HG02642 (cell line): Measurements from ENCODE around the gene DMRTB1.

Experiments
- ATAC-seq: cut with Tn5 transposase; IDR thresholded peaks from one replicate; pipeline ENCODE4 v1.9.1; 2021; ENCODE audit warnings: mild to moderate bottlenecking; ENCODE audit not compliant: unreplicated experiment, poor library complexity

Gene DMRTB1

DNA sequence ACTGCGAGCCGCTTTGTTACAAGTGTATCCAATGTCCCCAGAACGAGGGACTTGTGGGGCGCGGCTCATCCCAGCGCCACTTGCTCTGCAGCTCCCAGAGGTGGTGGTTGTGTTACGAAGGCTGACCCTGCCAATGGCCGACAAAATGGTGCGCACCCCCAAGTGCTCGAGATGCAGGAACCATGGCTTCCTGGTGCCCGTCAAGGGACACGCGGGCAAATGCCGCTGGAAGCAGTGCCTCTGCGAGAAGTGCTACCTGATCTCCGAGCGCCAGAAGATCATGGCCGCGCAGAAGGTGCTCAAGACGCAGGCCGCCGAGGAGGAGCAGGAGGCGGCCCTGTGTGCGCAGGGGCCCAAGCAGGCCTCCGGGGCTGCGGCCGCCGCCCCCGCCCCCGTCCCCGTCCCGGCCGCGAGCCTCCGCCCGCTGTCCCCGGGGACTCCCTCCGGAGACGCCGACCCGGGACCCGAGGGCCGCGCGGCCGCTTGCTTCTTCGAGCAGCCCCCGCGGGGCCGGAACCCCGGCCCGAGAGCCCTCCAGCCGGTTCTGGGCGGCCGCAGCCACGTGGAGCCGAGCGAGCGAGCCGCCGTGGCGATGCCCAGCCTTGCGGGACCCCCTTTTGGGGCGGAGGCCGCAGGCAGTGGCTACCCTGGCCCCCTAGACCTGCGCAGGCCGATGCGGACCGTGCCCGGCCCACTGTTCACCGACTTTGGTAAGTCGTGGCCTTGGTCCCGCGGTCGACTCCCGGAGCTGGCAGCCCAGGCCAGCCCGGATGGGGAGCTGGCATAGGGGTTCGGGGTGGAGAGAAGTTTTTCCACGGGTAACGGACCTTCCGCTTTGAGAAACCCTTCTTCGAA is at the start of gene DMRTB1:
DMRTB1 (plus strand) TSS at position 79 of the 855 bp plus-strand sequence; CDS start at position 134, 55 bp downstream.
- no peak for ATAC-seq

DNA sequence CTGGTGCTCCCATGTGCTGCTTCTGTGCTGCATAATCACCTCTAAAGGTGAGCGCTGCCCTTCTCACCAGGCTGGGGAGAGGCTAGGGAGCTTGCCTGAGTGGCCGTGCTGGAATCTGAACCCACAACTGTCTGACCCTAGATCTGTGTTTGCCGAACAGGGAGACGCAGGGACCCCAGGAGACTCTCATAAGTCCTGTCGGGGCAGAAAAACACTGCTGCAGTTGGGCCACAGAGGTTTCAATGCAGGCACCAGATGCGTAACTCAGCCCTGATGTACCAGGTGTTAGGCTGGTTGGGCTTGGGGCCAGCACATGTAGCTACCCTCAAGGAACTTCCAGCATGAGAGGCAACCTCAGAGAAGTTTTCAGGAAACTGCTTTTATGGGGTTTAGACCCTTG is 49.5 kb upstream of the DMRTB1 start:
- no peak for ATAC-seq

- peak; percentile 35 for ATAC-seq
Observed at GRCh38 chr1:53410100-53410541, 49.1 kb upstream of the DMRTB1 start.

DNA sequence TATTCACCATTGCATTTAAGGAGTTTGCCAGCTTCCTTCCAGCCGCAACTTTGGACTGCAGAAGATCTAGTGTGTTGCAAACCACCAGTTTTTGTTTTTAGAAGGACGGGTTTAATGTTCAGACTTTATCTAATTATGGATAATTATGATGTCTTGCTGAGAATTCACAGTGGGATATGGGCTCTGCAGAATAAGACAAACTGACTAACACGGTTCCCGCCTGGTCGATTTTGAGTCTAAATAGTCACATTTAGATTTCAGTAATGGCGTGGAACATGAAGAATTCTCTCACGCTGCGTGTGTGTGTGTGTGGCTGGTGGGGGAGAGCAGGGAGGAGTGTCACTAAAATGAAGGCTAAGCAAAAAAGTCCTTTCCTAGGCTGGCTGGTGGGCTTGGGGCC is 48.5 kb upstream of the DMRTB1 start:
- no peak for ATAC-seq

GRCh38 chr1:53411541-53412152 is 47.6 kb upstream of the DMRTB1 start:
- no peak for ATAC-seq

DNA sequence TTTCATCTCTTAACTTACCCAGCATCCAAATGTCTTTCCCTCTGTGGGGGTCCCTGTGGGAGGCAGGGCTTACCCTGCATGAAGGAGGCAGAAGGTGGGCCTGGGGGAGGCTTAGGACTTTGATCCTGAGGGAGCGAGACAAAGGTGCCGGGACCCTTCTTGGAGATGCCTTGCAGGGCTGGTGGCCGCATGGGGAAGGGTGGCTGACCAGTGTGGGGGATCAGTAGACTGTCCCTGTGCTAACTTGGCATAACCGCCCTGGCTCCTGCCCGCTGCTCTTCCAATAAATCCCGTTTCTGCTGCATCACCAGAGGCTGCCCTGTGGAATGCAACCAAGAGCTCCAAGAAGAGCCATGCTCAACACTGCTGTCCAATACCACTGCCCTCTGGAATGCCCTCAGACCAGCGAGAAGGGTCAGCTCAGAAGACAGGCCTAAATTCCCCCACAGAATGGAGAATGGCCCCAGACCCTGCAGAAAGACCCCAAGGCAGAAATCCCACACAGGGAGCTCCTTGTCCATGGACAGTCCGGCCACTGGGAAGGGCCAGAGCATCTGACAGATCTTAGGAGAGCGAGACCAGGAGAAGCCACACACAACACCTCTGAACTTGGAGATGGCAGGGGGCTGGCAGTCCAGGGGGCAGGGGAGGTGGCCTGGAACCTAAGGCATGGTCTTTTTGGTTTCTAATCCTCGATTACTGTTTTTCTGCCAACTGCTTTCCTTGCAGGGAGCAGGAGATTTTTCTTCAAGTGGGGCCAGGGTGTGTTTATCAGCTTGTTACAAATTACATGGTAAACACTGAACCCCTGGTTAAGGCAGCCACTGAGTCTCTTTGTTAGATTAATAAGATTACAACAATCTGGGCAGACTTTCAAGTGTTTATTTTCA is 46.7 kb upstream of the DMRTB1 start:
- no peak for ATAC-seq

- ATAC-seq, result peak; percentile 60
Observed at GRCh38 chr1:53413175-53414001, 45.8 kb upstream of the DMRTB1 start.

DNA sequence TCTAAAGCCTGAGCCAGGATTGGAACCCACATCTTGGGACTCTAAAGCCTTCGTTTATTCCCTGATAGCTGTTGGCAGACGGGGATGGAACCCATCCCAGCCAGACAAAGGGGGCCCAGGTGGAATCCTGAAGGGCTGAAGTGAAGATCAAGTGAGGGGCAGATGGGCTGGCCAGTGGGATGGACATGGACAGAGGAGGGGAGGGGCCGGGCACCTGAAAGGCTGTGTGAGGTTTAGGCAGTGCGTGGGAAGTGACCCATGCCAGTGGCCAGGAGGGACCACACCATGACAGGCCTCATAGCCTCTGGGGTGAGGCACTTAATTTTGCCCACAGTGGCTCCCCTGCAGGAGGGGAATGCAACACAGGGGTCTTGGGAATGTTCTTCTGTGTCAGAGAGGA is 44.6 kb upstream of the DMRTB1 start:
- no peak for ATAC-seq

- no peak for ATAC-seq
Observed at GRCh38 chr1:53415432-53415831, 43.8 kb upstream of the DMRTB1 start.

- no peak for ATAC-seq
Observed at GRCh38 chr1:53416269-53416813, 42.9 kb upstream of the DMRTB1 start.

- ATAC-seq, result no peak
Observed at GRCh38 chr1:53417074-53417511, 42.1 kb upstream of the DMRTB1 start.

GRCh38 chr1:53419034-53419433 is 40.2 kb upstream of the DMRTB1 start:
- no peak for ATAC-seq

DNA sequence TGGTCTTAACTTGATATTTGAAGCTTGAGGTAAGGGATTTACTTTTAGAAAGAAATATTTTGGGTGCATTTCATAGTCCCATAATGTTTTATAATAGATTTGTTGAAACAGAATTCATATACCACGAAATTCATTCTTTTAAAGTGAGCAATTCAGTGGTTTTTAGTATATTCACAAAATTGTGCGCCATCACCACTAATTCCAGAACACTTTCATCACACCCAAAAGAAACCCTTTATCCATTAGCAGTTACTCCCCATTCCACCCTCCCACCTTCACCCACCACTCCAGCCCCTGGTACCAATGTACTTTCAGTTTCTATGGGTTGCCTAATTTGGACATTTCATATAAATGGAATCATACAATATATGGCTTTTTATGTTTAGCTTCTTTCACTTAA is 38.9 kb upstream of the DMRTB1 start:
- no peak for ATAC-seq

- no peak for ATAC-seq
Observed at GRCh38 chr1:53421208-53421607, 38.0 kb upstream of the DMRTB1 start.

DNA sequence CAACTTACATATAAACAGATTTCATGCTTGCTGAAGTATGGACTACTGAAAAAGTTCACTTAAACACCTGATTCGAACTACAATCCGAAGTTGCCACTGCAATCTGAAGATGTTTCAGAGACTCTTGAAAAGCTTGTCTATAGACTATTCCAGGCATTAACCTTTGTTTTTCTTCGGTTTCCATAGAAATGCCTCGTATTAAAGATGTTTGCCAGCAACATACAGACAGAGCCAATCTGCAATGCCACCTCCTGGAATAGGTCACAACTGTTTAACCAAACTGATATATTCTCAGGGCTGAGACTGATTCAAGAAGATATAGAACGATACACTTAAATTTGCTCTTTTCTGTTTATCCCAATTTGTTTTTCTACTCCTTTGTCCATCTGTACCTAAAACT is 28.9 kb upstream of the DMRTB1 start:
- no peak for ATAC-seq

GRCh38 chr1:53430779-53431178 is 28.4 kb upstream of the DMRTB1 start:
- ATAC-seq, result no peak

- no peak for ATAC-seq
Observed at GRCh38 chr1:53431244-53431643, 28.0 kb upstream of the DMRTB1 start.

DNA sequence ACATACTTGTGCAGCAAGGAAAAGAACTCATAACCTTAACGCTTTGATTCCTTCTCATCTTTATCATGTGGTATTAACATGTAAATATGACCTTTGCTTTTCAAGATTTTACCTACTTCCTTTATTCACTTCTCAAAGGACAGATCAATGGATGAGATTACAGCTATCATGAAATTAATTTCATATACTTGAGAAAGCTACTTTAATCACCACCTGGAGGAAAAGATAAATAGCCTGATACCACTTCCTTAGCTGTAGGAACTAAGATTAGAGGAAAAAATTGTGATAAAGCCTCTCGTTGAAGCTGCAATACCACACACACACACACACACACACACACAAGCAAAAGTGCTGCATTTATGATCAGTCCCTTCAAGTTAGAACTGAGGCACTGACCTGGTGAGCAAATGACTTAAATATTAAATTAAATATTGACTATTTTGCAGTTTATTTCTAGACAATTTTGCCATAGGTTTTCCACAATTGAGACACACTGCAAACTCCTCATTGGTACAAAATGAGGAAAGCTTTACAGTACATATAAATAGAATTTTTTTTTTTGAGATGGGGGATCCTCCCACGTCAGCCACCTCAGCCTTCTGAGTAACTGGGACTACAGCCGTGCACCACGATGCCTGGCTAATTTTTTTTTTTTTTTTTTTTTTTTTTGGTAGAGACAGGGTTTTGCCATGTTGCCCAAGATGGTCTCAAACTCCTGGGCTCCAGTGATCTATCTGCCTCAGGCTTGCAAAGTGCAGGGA is 27.2 kb upstream of the DMRTB1 start:
- ATAC-seq, result no peak

DNA sequence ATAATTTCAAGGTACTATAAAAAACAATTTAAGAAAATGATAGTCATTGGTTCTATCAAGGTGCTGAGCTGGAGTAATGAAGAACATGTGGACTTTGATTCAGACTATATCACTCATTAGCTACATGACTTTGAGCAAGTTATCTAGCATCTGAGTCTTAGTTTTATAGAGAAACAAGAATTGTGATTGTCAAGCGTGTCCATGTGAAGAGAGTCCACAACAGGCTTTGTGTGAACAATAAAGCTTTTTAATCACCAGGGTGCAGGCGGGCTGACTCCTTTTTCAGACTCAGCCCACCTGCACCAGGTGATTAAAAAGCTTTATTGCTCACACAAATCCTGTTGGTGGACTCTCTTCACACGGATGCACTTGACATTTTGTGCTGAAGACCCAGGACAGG is 26.6 kb upstream of the DMRTB1 start:
- no peak for ATAC-seq
